Cardiac muscle cell (in vitro differentiated cells and primary cell): ENCODE measurements around the gene DPY19L1. TPM values are rescaled to one million over a fixed set of nuclear protein-coding genes. Genes with fewer than 3 reads are reported as not detected.

Source experiments
- DNase-seq, 2 donors: peaks; one replicate each; pipeline versions ENCODE4 v3.0.0 to v3.0.0-alpha.2; 2010 to 2017; ENCODE audit warnings: low read depth in 1 of 2, low spot score in 1 of 2
- H3K27ac ChIP-seq: fragments of 200-600 bp; sonication (generic); 2 replicates; pipeline ENCODE4 v1.5.1; 2016
- H3K27me3 ChIP-seq: fragments of 200-600 bp; sonication (generic); 2 replicates; pipeline ENCODE4 v1.6.0; 2016; ENCODE audit warnings: control low read depth
- H3K36me3 ChIP-seq: fragments of 200-600 bp; sonication (generic); 2 replicates; pipeline ENCODE4 v1.5.1; 2016; ENCODE audit warnings: control low read depth
- H3K4me1 ChIP-seq: fragments of 200-600 bp; sonication (generic); 2 replicates; pipeline ENCODE4 v1.8.1; 2017; ENCODE audit warnings: low read depth, mild to moderate bottlenecking, mixed run types
- H3K4me3 ChIP-seq: fragments of 200-600 bp; sonication (generic); 2 replicates; pipeline ENCODE4 v1.5.1; 2016; ENCODE audit warnings: mild to moderate bottlenecking
- H3K9me3 ChIP-seq: fragments of 200-600 bp; sonication (generic); 2 replicates; pipeline ENCODE4 v1.5.1; 2017; ENCODE audit warnings: low read depth, mild to moderate bottlenecking, control low read depth
- polyA plus RNA-seq: library from polyadenylated mRNA; unstranded; fragments of >200 nt; fragmentation: Nextera tagmentation; extraction: Ambion mirVana; gene quantifications from 2 replicates; pipeline ENCODE4 v1.2.1, GENCODE V29; 2016
- total RNA-seq: library from RNA; depleted of rRNA; stranded (reverse); fragments of >200 nt; gene quantifications from 2 replicates; pipeline ENCODE4 v1.2.3, GENCODE V29; 2016
- TF ChIP-seq, protein P1 (sequence below): IDR thresholded peaks from 2 replicates; pipeline ENCODE4 v1.5.1; 2012; ENCODE audit warnings: low read depth, mild to moderate bottlenecking, low read length

DPY19L1 gene
- total and polyA plus RNA-seq, 2 experiments from 2014 or later = 20.8 to 21.4 TPM

GRCh38 chr7:35036361-35037171 is 719 bp downstream of the DPY19L1 start:
- Histone ChIP-seq H3K9me3 (no peaks in the 10 kb centered on the region), H3K4me3 (peak overlapping the region; percentile 93), H3K27ac (peak overlapping the region; percentile 65), H3K4me1 (peaks cover 27% of the 10 kb centered on the region), H3K36me3 (no peaks in the 10 kb centered on the region), H3K27me3 (no peaks in the 10 kb centered on the region)
- TF ChIP-seq, protein P1, sequence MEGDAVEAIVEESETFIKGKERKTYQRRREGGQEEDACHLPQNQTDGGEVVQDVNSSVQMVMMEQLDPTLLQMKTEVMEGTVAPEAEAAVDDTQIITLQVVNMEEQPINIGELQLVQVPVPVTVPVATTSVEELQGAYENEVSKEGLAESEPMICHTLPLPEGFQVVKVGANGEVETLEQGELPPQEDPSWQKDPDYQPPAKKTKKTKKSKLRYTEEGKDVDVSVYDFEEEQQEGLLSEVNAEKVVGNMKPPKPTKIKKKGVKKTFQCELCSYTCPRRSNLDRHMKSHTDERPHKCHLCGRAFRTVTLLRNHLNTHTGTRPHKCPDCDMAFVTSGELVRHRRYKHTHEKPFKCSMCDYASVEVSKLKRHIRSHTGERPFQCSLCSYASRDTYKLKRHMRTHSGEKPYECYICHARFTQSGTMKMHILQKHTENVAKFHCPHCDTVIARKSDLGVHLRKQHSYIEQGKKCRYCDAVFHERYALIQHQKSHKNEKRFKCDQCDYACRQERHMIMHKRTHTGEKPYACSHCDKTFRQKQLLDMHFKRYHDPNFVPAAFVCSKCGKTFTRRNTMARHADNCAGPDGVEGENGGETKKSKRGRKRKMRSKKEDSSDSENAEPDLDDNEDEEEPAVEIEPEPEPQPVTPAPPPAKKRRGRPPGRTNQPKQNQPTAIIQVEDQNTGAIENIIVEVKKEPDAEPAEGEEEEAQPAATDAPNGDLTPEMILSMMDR = no peak
- DNase-seq = peak; percentile 78 to 87

GRCh38 chr7:35035511-35035961 is 1.7 kb downstream of the DPY19L1 start:
- peak overlapping the region; percentile 65 for H3K27ac ChIP-seq
- peak; percentile 35 for DNase-seq
- TF ChIP-seq, protein P1 = peak; percentile 9
- H3K36me3 ChIP-seq = no peaks in the 10 kb centered on the region
- H3K4me1 ChIP-seq = peaks cover 27% of the 10 kb centered on the region
- H3K4me3 ChIP-seq = peak overlapping the region; percentile 93
- H3K9me3 ChIP-seq = no peaks in the 10 kb centered on the region
- H3K27me3 ChIP-seq = no peaks in the 10 kb centered on the region

DNA sequence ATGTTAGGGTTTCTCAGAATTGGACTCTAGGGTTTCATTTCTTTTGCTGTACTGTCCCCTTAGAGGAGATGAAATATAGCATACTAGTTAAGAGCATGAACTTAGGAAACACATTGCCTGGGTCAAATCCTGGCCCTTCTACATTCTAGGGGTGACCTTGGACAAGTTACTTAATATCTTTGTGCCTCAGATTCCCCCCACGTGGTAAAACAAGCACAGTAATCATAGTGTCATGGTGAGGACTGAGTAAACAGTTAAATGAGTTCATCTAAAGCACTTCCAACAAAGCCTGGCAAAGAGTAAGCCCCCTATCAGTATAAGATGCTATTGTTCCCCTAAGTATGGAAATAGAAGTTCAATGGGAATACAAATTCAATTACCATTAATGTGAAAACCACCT is 5.1 kb downstream of the DPY19L1 start:
- TF ChIP-seq, protein P1 = no peak
- H3K27ac ChIP-seq = no peak overlapping the region

GRCh38 chr7:35030848-35031247 is 6.4 kb downstream of the DPY19L1 start:
- TF ChIP-seq, protein P1 = no peak
- H3K36me3 ChIP-seq = no peaks in the 10 kb centered on the region
- no peak for DNase-seq
- no peak overlapping the region for H3K4me3 ChIP-seq
- H3K4me1 ChIP-seq = peaks cover 21% of the 10 kb centered on the region
- no peaks in the 10 kb centered on the region for H3K27me3 ChIP-seq
- H3K9me3 ChIP-seq = no peaks in the 10 kb centered on the region
- H3K27ac ChIP-seq = no peak overlapping the region

More for the DNA sequence above, 5.1 kb downstream of the DPY19L1 start:
- H3K27me3 ChIP-seq = no peaks in the 10 kb centered on the region
- no peaks in the 10 kb centered on the region for H3K36me3 ChIP-seq
- no peak for DNase-seq
- no peaks in the 10 kb centered on the region for H3K9me3 ChIP-seq
- no peak overlapping the region for H3K4me3 ChIP-seq
- peaks cover 20% of the 10 kb centered on the region for H3K4me1 ChIP-seq

DNA sequence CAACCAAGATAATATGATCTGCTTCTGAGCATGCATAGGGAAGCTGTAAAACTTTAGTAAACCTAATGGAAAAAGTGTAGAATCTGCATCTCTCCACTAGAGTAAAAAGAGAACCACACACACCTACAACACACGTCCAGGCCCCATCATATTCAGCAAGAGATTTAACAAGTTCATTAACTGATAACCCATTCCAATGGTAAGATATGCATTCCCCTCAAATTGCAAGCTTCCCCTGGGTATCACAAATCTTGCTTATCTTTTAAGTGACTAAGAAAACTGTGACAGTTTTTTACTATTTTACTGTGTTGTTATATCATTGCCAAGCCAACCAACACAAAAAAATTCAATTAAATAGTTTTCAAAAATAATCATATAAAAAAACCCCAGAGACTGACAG is 8.0 kb downstream of the DPY19L1 start:
- TF ChIP-seq, protein P1 = no peak
- H3K9me3 ChIP-seq = no peaks in the 10 kb centered on the region
- DNase-seq = no peak

More for the DNA sequence above, 8.0 kb downstream of the DPY19L1 start:
- no peaks in the 10 kb centered on the region for H3K27me3 ChIP-seq
- peaks cover 16% of the 10 kb centered on the region for H3K4me1 ChIP-seq
- no peak overlapping the region for H3K27ac ChIP-seq
- no peak overlapping the region for H3K4me3 ChIP-seq
- H3K36me3 ChIP-seq = no peaks in the 10 kb centered on the region
